ENCODE data around the gene PGAP1. TPM values are rescaled to one million over a fixed set of nuclear protein-coding genes. Genes with fewer than 3 reads are reported as not detected.

PGAP1 gene
- total RNA-seq, 4 donors from 2014 or later = 15.8 to 26.6 (median 18.8) TPM

GRCh38 chr2:196808083-196808665 is 118.3 kb downstream of the PGAP1 start:
- no peak overlapping the region for H3K27ac ChIP-seq
- TF ChIP-seq CTCF (IDR thresholded peaks at IDR 0.05) (no peak), POLR2AphosphoS5 (IDR thresholded peaks at IDR 0.05) (no peak), POLR2A (IDR thresholded peaks at IDR 0.05) (no peak), EP300 (IDR thresholded peaks at IDR 0.05; ENCODE audit: low read depth) (no peak)
- 37 to 49% methylated on average over 2 of the region's 2 CpGs for WGBS, 2 donors (ENCODE audit: low coverage in 1 of 2)

GRCh38 chr2:196804381-196804780 is 122.1 kb downstream of the PGAP1 start:
- TF ChIP-seq CTCF (IDR thresholded peaks at IDR 0.05) (no peak), POLR2A (IDR thresholded peaks at IDR 0.05) (no peak), EP300 (IDR thresholded peaks at IDR 0.05; ENCODE audit: low read depth) (no peak), POLR2AphosphoS5 (IDR thresholded peaks at IDR 0.05) (no peak)
- no peak overlapping the region for H3K4me3 ChIP-seq
- H3K27me3 ChIP-seq = no peaks in the 10 kb centered on the region
- intact Hi-C loops (cut with DNase I; ENCODE audit: low total_unique reads) (no loop called here), in situ Hi-C loops (cut with MboI; ENCODE audit: low pct_ligation_motif_present in 1 of 4, low pct_unique_long_range_greater_than_20kb in 1 of 4, low sequenced_read_pairs in 3 of 4) (no loop called here)
- no peak overlapping the region for H3K27ac ChIP-seq
- peaks cover 0 to 21% (median 5%) of the 10 kb centered on the region in 4 donors for H3K4me1 ChIP-seq
- H3K9me3 ChIP-seq = no peaks in the 10 kb centered on the region
- WGBS, 2 donors (ENCODE audit: low coverage in 1 of 2) = 44% methylated on average over 1 of the region's 1 CpG; no CpG with 5 or more reads in 1 of the 2 donors
- DNase-seq = no peak
- H3K36me3 ChIP-seq = no peaks in the 10 kb centered on the region

More at GRCh38 chr2:196808083-196808665, 118.3 kb downstream of the PGAP1 start:
- no peaks in the 10 kb centered on the region for H3K4me1 ChIP-seq
- in situ Hi-C loops (cut with MboI; ENCODE audit: low pct_ligation_motif_present in 1 of 4, low pct_unique_long_range_greater_than_20kb in 1 of 4, low sequenced_read_pairs in 3 of 4) = no loop called here
- H3K4me3 ChIP-seq = no peak overlapping the region
- no peak for DNase-seq
- H3K27me3 ChIP-seq = no peaks in the 10 kb centered on the region
- no peaks in the 10 kb centered on the region for H3K36me3 ChIP-seq
- H3K9me3 ChIP-seq = no peaks in the 10 kb centered on the region
- intact Hi-C loops (cut with DNase I; ENCODE audit: low total_unique reads) = no loop called here

- H3K4me1 ChIP-seq = peaks cover 6 to 36% (median 15%) of the 10 kb centered on the region in 4 donors
- no peaks in the 10 kb centered on the region for H3K9me3 ChIP-seq
- TF ChIP-seq POLR2A (IDR thresholded peaks at IDR 0.05) (no peak), POLR2AphosphoS5 (IDR thresholded peaks at IDR 0.05) (no peak), EP300 (IDR thresholded peaks at IDR 0.05; ENCODE audit: low read depth) (no peak), CTCF (IDR thresholded peaks at IDR 0.05) (no peak)
- no peak overlapping the region for H3K27ac ChIP-seq
- in situ Hi-C loops (cut with MboI; ENCODE audit: low pct_ligation_motif_present in 1 of 4, low pct_unique_long_range_greater_than_20kb in 1 of 4, low sequenced_read_pairs in 3 of 4) = no loop called here
- DNase-seq = no peak
- H3K36me3 ChIP-seq = no peaks in the 10 kb centered on the region
- H3K4me3 ChIP-seq = no peak overlapping the region
- intact Hi-C loops (cut with DNase I; ENCODE audit: low total_unique reads) = no loop called here
- 85% methylated on average over 2 of the region's 2 CpGs; no CpG with 5 or more reads in 1 of the 2 donors for WGBS, 2 donors (ENCODE audit: low coverage in 1 of 2)
- no peaks in the 10 kb centered on the region for H3K27me3 ChIP-seq
Measured at GRCh38 chr2:196802401-196802800, 124.1 kb downstream of the PGAP1 start.

GRCh38 chr2:196801674-196802261 is 124.7 kb downstream of the PGAP1 start:
- Histone ChIP-seq H3K27ac (no peak overlapping the region), H3K9me3 (no peaks in the 10 kb centered on the region), H3K4me3 (no peak overlapping the region), H3K4me1 (peaks cover 6 to 36% (median 15%) of the 10 kb centered on the region in 4 donors), H3K36me3 (no peaks in the 10 kb centered on the region), H3K27me3 (no peaks in the 10 kb centered on the region)
- in situ Hi-C loops (cut with MboI; ENCODE audit: low pct_ligation_motif_present in 1 of 4, low pct_unique_long_range_greater_than_20kb in 1 of 4, low sequenced_read_pairs in 3 of 4) (no loop called here), intact Hi-C loops (cut with DNase I; ENCODE audit: low total_unique reads) (no loop called here)
- DNase-seq = no peak
- WGBS, 2 donors (ENCODE audit: low coverage in 1 of 2) = 0 to 36% methylated on average over 1 to 2 of the region's 2 CpGs
- TF ChIP-seq EP300 (IDR thresholded peaks at IDR 0.05; ENCODE audit: low read depth) (no peak), POLR2A (IDR thresholded peaks at IDR 0.05) (no peak), CTCF (IDR thresholded peaks at IDR 0.05) (no peak), POLR2AphosphoS5 (IDR thresholded peaks at IDR 0.05) (no peak)
